Type B pancreatic cell (in vitro differentiated cells): ENCODE results near the gene OOSP4B. TPM values are rescaled to one million over a fixed set of nuclear protein-coding genes. Genes with fewer than 3 reads are reported as not detected.
"Not testable (repeated sequence)": the region's sequence is repeated elsewhere in the genome, so short reads cannot be mapped to it uniquely, and the experiment has no call there.

Experiments used
- DNase-seq: peaks from one replicate; pipeline ENCODE4 v3.0.0; 2021; ENCODE audit warnings: mixed read lengths; ENCODE audit not compliant: unreplicated experiment; ENCODE audit errors: extremely low spot score
- H3K27ac Mint-ChIP-seq: 2 replicates; pipeline ENCODE4 v1.8.0; 2021; ENCODE audit warnings: mild to moderate bottlenecking, mixed read lengths
- H3K27me3 Mint-ChIP-seq: 2 replicates; pipeline ENCODE4 v1.8.0; 2021; ENCODE audit warnings: mixed read lengths
- H3K36me3 Mint-ChIP-seq: 2 replicates; pipeline ENCODE4 v1.8.0; 2021; ENCODE audit warnings: mixed read lengths
- H3K4me1 Mint-ChIP-seq: one replicate; pipeline ENCODE4 v1.8.0; 2021; ENCODE audit warnings: mixed read lengths; ENCODE audit not compliant: unreplicated experiment
- H3K4me3 Mint-ChIP-seq: 2 replicates; pipeline ENCODE4 v1.8.0; 2021; ENCODE audit warnings: mild to moderate bottlenecking, mixed read lengths
- H3K9me3 Mint-ChIP-seq: 2 replicates; pipeline ENCODE4 v1.8.0; 2021; ENCODE audit warnings: mixed read lengths
- long read RNA-seq: library from polyadenylated mRNA; unstranded; transcript quantifications from one replicate; pipeline ENCODE4 v2.0.0, GENCODE V29; 2020
- total RNA-seq: library from RNA; stranded (reverse); gene quantifications from 2 replicates; pipeline ENCODE4 v1.2.1, GENCODE V29; 2021; ENCODE audit warnings: low replicate concordance
- TF ChIP-seq, protein P1 (sequence below): fragments of 200-600 bp; sonication (generic); conservative IDR thresholded peaks from 2 replicates; pipeline ENCODE4 v1.5.0; 2021; ENCODE audit warnings: antibody characterized with exemption, mild to moderate bottlenecking

OOSP4B gene
- not detected in 2 replicates for total RNA-seq
- long read RNA-seq, result 0 reads

- no peaks in the 10 kb centered on the region for H3K27me3 Mint-ChIP-seq
- DNase-seq, result no peak
- TF ChIP-seq, protein P1, sequence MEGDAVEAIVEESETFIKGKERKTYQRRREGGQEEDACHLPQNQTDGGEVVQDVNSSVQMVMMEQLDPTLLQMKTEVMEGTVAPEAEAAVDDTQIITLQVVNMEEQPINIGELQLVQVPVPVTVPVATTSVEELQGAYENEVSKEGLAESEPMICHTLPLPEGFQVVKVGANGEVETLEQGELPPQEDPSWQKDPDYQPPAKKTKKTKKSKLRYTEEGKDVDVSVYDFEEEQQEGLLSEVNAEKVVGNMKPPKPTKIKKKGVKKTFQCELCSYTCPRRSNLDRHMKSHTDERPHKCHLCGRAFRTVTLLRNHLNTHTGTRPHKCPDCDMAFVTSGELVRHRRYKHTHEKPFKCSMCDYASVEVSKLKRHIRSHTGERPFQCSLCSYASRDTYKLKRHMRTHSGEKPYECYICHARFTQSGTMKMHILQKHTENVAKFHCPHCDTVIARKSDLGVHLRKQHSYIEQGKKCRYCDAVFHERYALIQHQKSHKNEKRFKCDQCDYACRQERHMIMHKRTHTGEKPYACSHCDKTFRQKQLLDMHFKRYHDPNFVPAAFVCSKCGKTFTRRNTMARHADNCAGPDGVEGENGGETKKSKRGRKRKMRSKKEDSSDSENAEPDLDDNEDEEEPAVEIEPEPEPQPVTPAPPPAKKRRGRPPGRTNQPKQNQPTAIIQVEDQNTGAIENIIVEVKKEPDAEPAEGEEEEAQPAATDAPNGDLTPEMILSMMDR, result no peak
- no peak within 1 kb of the TSS for H3K27ac Mint-ChIP-seq
- no peak within 1 kb of the TSS for H3K4me3 Mint-ChIP-seq
- no peaks in the 10 kb centered on the region for H3K4me1 Mint-ChIP-seq
- no peaks in the 10 kb centered on the region for H3K36me3 Mint-ChIP-seq
- no peaks in the 10 kb centered on the region for H3K9me3 Mint-ChIP-seq
These were observed at the start of gene OOSP4B for GRCh38 chr11:60016881-60017280. OOSP4B (plus strand) TSS chr11:60017181.

GRCh38 chr11:59967677-59968394 is 49.1 kb upstream of the OOSP4B start:
- H3K36me3 Mint-ChIP-seq, result no peaks in the 10 kb centered on the region
- no peaks in the 10 kb centered on the region for H3K9me3 Mint-ChIP-seq
- H3K4me3 Mint-ChIP-seq, result no peak overlapping the region
- DNase-seq, result no peak
- TF ChIP-seq, protein P1, result no peak
- H3K27me3 Mint-ChIP-seq, result no peaks in the 10 kb centered on the region
- no peaks in the 10 kb centered on the region for H3K4me1 Mint-ChIP-seq
- no peak overlapping the region for H3K27ac Mint-ChIP-seq

GRCh38 chr11:59968395-59968783 is 48.6 kb upstream of the OOSP4B start:
- H3K27me3 Mint-ChIP-seq, result no peaks in the 10 kb centered on the region

DNA sequence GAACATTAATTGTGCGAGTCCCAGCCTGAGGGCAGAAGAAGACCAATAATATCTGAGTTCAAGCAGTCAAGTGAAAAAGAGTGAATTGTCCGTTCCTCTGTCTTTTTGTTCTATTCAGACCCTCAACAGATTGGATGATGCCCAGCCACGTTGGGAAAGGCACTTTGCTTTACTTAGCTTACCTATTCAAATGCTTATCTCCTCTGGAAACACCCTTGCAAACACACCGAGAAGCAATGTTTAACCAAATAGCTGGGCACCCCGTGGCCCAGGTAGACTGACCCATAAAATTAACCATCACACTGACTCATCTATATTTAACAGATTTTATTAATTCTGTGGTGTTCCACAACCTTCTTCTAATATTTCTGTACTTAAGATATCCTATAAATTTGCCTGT is 43.9 kb upstream of the OOSP4B start:
- Mint-ChIP-seq H3K27me3 (no peaks in the 10 kb centered on the region), H3K9me3 (no peaks in the 10 kb centered on the region), H3K27ac (no peak overlapping the region), H3K36me3 (no peaks in the 10 kb centered on the region), H3K4me1 (no peaks in the 10 kb centered on the region), H3K4me3 (no peak overlapping the region)
- TF ChIP-seq, protein P1, result no peak
- DNase-seq, result no peak

More at GRCh38 chr11:59968395-59968783, 48.6 kb upstream of the OOSP4B start:
- no peaks in the 10 kb centered on the region for H3K4me1 Mint-ChIP-seq
- TF ChIP-seq, protein P1, result no peak
- H3K27ac Mint-ChIP-seq, result no peak overlapping the region
- H3K4me3 Mint-ChIP-seq, result no peak overlapping the region
- H3K36me3 Mint-ChIP-seq, result no peaks in the 10 kb centered on the region
- no peaks in the 10 kb centered on the region for H3K9me3 Mint-ChIP-seq
- DNase-seq, result no peak

DNA sequence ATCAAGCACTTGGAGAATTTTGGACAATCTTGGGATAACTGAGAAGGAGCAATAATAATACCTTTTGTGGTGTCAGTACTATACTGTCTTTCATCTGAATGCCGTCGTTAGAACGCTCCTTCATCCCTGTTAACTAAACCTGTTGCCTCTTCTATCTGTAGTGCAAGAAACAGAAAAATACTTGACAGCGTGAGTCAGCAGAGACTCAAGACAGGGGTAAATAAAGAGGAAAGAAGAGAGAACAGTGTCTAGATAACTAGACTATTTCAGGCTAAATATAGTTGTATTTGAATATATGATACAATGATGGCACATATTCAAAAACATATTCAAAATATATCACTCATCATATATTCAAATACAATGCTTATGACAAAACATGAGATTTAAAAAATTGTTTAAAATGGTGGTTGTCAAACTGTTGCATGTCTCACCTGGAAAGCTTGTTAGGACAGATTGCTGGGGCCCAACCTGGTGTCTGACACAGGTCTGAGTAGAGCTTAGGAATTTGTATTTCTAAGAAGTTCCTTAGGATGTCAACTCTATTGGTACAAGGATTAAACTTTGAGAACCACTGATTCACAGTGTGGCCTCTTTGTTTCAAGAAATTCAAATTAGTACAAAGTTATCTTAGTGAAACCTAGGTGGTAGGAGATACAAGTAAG is 35.7 kb upstream of the OOSP4B start:
- Mint-ChIP-seq H3K36me3 (no peaks in the 10 kb centered on the region), H3K4me1 (no peaks in the 10 kb centered on the region), H3K4me3 (no peak overlapping the region), H3K9me3 (no peaks in the 10 kb centered on the region), H3K27ac (no peak overlapping the region), H3K27me3 (no peaks in the 10 kb centered on the region)
- TF ChIP-seq, protein P1, result no peak
- DNase-seq, result no peak

- H3K9me3 Mint-ChIP-seq, H3K4me3 Mint-ChIP-seq, DNase-seq, H3K36me3 Mint-ChIP-seq, H3K27ac Mint-ChIP-seq, H3K27me3 Mint-ChIP-seq, H3K4me1 Mint-ChIP-seq: not testable (repeated sequence)
These were observed 34.9 kb upstream of the OOSP4B start for GRCh38 chr11:59982037-59982436.
